ENCODE measurements around the gene REPIN1. TPM values are rescaled to one million over a fixed set of nuclear protein-coding genes. Genes with fewer than 3 reads are reported as not detected.

The REPIN1 gene
- total RNA-seq, 1 experiment from 2014 or later: 106 TPM

DNA sequence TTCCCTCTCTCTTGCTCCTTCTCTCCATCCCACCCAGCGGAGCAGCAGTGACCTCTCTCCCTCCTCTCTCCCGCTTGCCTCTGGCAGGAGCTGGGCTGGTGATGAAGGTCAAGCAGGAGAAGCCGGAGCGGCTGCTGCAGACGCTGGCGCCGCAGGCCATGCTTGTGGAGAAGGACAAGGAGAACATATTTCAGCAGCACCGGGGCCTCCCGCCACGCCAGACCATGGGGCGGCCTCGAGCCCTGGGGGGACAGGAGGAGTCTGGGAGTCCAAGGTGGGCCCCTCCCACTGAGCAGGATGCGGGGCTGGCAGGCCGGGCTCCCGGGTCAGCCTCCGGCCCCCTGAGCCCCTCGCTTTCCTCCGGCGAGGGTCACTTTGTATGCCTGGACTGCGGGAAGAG is 27.8 kb downstream of the REPIN1 start:
- Histone ChIP-seq H3K9ac (ENCODE audit: low read length) (no peak overlapping the region), H3K27me3 (ENCODE audit: insufficient read depth, low read length) (no peaks in the 10 kb centered on the region), H3K4me2 (ENCODE audit: low read length) (no peak overlapping the region), H3K36me3 (ENCODE audit: control insufficient read depth in 1 of 2, insufficient read depth in 2 of 2, low read length in 2 of 2) (no peaks in the 10 kb centered on the region), H3K9me3 (ENCODE audit: control insufficient read depth in 1 of 2, insufficient read depth in 1 of 2, low read depth in 1 of 2, low read length in 2 of 2) (no peaks in the 10 kb centered on the region), H3K79me2 (ENCODE audit: insufficient read depth, low read length) (no peaks in the 10 kb centered on the region), H3K9me2 (ENCODE audit: insufficient read depth) (no peaks in the 10 kb centered on the region), H2AFZ (ENCODE audit: low read depth, low read length, poor library complexity, severe bottlenecking) (no peak overlapping the region), H3K4me1 (ENCODE audit: control insufficient read depth in 1 of 2, insufficient read depth in 2 of 2, low read length in 2 of 2) (peaks cover 15 to 24% of the 10 kb centered on the region in 2 experiments), H3K27ac (ENCODE audit: low read depth, low read length) (no peak overlapping the region), H4K20me1 (ENCODE audit: insufficient read depth) (no peaks in the 10 kb centered on the region), H3K4me3 (replicated peaks in 1 of 2; ENCODE audit: low read depth in 1 of 2, low read length in 2 of 2) (no peak overlapping the region)
- no peak for ATAC-seq
- DNase-seq (ENCODE audit: low read depth, low spot score): no peak
- CTCF ChIA-PET: no interaction called here
- POLR2A ChIA-PET: no interaction called here
- TF ChIP-seq SP1 (IDR thresholded peaks at IDR 0.05; ENCODE audit: low read depth) (no peak), TCF7L2 (IDR thresholded peaks at IDR 0.05; ENCODE audit: borderline replicate concordance, extremely low read depth, insufficient read depth, insufficient read length) (no peak), MAX (IDR thresholded peaks at IDR 0.05) (no peak), EGR1 (IDR thresholded peaks at IDR 0.05; ENCODE audit: low read depth) (no peak), CEBPB (IDR thresholded peaks at IDR 0.05; ENCODE audit: low read depth) (no peak), FOSL1 (IDR thresholded peaks at IDR 0.05; ENCODE audit: low read depth) (no peak), RAD21 (IDR thresholded peaks at IDR 0.05; ENCODE audit: low read depth) (no peak), EZH2phosphoT487 (IDR thresholded peaks at IDR 0.05; ENCODE audit: borderline replicate concordance) (no peak), EZH2 (IDR thresholded peaks at IDR 0.05) (no peak), ZNF274 (IDR thresholded peaks at IDR 0.05; ENCODE audit: low read depth, low read length) (no peak), POLR2AphosphoS5 (IDR thresholded peaks at IDR 0.05; ENCODE audit: low read depth, low read length) (no peak), CBX3 (IDR thresholded peaks at IDR 0.05; ENCODE audit: low read depth) (no peak)
- TF ChIP-seq, protein P1, sequence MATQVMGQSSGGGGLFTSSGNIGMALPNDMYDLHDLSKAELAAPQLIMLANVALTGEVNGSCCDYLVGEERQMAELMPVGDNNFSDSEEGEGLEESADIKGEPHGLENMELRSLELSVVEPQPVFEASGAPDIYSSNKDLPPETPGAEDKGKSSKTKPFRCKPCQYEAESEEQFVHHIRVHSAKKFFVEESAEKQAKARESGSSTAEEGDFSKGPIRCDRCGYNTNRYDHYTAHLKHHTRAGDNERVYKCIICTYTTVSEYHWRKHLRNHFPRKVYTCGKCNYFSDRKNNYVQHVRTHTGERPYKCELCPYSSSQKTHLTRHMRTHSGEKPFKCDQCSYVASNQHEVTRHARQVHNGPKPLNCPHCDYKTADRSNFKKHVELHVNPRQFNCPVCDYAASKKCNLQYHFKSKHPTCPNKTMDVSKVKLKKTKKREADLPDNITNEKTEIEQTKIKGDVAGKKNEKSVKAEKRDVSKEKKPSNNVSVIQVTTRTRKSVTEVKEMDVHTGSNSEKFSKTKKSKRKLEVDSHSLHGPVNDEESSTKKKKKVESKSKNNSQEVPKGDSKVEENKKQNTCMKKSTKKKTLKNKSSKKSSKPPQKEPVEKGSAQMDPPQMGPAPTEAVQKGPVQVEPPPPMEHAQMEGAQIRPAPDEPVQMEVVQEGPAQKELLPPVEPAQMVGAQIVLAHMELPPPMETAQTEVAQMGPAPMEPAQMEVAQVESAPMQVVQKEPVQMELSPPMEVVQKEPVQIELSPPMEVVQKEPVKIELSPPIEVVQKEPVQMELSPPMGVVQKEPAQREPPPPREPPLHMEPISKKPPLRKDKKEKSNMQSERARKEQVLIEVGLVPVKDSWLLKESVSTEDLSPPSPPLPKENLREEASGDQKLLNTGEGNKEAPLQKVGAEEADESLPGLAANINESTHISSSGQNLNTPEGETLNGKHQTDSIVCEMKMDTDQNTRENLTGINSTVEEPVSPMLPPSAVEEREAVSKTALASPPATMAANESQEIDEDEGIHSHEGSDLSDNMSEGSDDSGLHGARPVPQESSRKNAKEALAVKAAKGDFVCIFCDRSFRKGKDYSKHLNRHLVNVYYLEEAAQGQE (IDR thresholded peaks at IDR 0.05; ENCODE audit: low read depth): no peak
- TF ChIP-seq, protein P2, sequence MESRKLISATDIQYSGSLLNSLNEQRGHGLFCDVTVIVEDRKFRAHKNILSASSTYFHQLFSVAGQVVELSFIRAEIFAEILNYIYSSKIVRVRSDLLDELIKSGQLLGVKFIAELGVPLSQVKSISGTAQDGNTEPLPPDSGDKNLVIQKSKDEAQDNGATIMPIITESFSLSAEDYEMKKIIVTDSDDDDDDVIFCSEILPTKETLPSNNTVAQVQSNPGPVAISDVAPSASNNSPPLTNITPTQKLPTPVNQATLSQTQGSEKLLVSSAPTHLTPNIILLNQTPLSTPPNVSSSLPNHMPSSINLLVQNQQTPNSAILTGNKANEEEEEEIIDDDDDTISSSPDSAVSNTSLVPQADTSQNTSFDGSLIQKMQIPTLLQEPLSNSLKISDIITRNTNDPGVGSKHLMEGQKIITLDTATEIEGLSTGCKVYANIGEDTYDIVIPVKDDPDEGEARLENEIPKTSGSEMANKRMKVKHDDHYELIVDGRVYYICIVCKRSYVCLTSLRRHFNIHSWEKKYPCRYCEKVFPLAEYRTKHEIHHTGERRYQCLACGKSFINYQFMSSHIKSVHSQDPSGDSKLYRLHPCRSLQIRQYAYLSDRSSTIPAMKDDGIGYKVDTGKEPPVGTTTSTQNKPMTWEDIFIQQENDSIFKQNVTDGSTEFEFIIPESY (IDR thresholded peaks at IDR 0.05; ENCODE audit: extremely low read depth, insufficient replicate concordance, low read length): no peak
- TF ChIP-seq, protein P3, sequence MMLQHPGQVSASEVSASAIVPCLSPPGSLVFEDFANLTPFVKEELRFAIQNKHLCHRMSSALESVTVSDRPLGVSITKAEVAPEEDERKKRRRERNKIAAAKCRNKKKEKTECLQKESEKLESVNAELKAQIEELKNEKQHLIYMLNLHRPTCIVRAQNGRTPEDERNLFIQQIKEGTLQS (IDR thresholded peaks at IDR 0.05): no peak
- BruUV-seq (replicated peaks): no TSS peak
- RAD21 ChIA-PET (ENCODE audit: low non-redundant PET in 1 of 2, low total read pairs in 2 of 2, uncharacterized antibody in 2 of 2, unreplicated experiment in 2 of 2): no interaction called here
- intact Hi-C loops (cut with micrococcal nuclease): no loop called here
